Tibial nerve (tissue), 4 donors: ENCODE data around the gene SLC25A11. TPM values are rescaled to one million over a fixed set of nuclear protein-coding genes. Genes with fewer than 3 reads are reported as not detected.

Experiments
- DNase-seq, 2 donors: peaks; one replicate each; pipeline ENCODE4 v3.0.0-alpha.2; 2019; ENCODE audit warnings: low spot score in 2 of 2
- H3K27ac ChIP-seq, 4 donors: fragments of 200-600 bp; sonication (generic) in 3 of 4; one replicate each; pipeline ENCODE4 v1.5.1; 2017 to 2019; ENCODE audit warnings: mild to moderate bottlenecking in 1 of 4
- H3K27me3 ChIP-seq, 2 donors: fragments of 200-600 bp; sonication (generic) in 1 of 2; one replicate each; pipeline versions ENCODE4 v1.5.1 to v1.6.0; 2017 to 2019
- H3K36me3 ChIP-seq, 3 donors: fragments of 200-600 bp; sonication (generic); one replicate each; pipeline ENCODE4 v1.5.1; 2018 to 2019
- H3K4me1 ChIP-seq, 4 donors: fragments of 200-600 bp; sonication (generic) in 3 of 4; one replicate each; pipeline ENCODE4 v1.5.1; 2017 to 2019
- H3K4me3 ChIP-seq, 4 donors: fragments of 200-600 bp; sonication (generic) in 3 of 4; one replicate each; pipeline ENCODE4 v1.5.1; 2017 to 2019; ENCODE audit warnings: mild to moderate bottlenecking in 1 of 4, moderate library complexity in 1 of 4
- H3K9me3 ChIP-seq, 4 donors: fragments of 200-600 bp; sonication (generic) in 3 of 4; one replicate each; pipeline ENCODE4 v1.5.1; 2017 to 2019
- CTCF ChIP-seq, 5 experiments: fragments of 200-600 bp in 3 of 5; fragments of 450-650 bp in 2 of 5; sonication (generic) in 3 of 5; IDR thresholded peaks; one replicate each; pipeline ENCODE4 v1.5.1; 2016 to 2019; ENCODE audit warnings: antibody characterized with exemption in 5 of 5, mild to moderate bottlenecking in 3 of 5, moderate library complexity in 2 of 5
- EP300 ChIP-seq, 2 donors: sonication (generic); formaldehyde crosslinking; IDR thresholded peaks; one replicate each; pipeline ENCODE4 v1.6.1; 2017; ENCODE audit warnings: antibody characterized with exemption in 2 of 2, mild to moderate bottlenecking in 1 of 2
- POLR2A ChIP-seq, 2 donors: fragments of 450-650 bp; IDR thresholded peaks; one replicate each; pipeline ENCODE4 v1.6.1; 2017; ENCODE audit warnings: antibody characterized with exemption in 2 of 2, mild to moderate bottlenecking in 2 of 2, moderate library complexity in 2 of 2
- WGBS, 2 donors: methylation state at CpG; one replicate each; pipeline ENCODE4 v1.1.5; 2018; 5-methylcytosine and 5-hydroxymethylcytosine counted together
- total RNA-seq, 4 donors: library from RNA; depleted of rRNA; stranded (reverse); fragments of >200 nt; gene quantifications; one replicate each; pipeline ENCODE4 v1.1.0, GENCODE V29; 2016

Gene SLC25A11
- total RNA-seq, 4 donors from 2014 or later = 30.3 to 42.8 (median 32.3) TPM

- peaks cover 0 to 41% (median 22%) of the 10 kb centered on the region in 4 donors for H3K4me1 ChIP-seq
- peak overlapping the region in 2 of 4 donors; percentile 93 to 94 for H3K27ac ChIP-seq
- TF ChIP-seq POLR2A (IDR thresholded peaks at IDR 0.05) = no peak
- TF ChIP-seq EP300 (IDR thresholded peaks at IDR 0.05) = no peak
- no peak for TF ChIP-seq CTCF (IDR thresholded peaks at IDR 0.05)
- WGBS, 2 donors = 97% methylated on average over 15 of the region's 15 CpGs
- peaks cover 0 to 32% (median 0%) of the 10 kb centered on the region in 3 donors for H3K36me3 ChIP-seq
- no peak for DNase-seq
- peak overlapping the region in 1 of 4 donors; percentile 76 for H3K4me3 ChIP-seq
- no peaks in the 10 kb centered on the region for H3K9me3 ChIP-seq
- H3K27me3 ChIP-seq = no peaks in the 10 kb centered on the region
Measured at GRCh38 chr17:4965311-4965986, 25.6 kb upstream of the SLC25A11 start.

GRCh38 chr17:4960279-4960922 is 20.6 kb upstream of the SLC25A11 start:
- 82 to 84% methylated on average over 9 of the region's 9 CpGs for WGBS, 2 donors
- Histone ChIP-seq H3K4me3 (no peak overlapping the region), H3K27me3 (no peaks in the 10 kb centered on the region), H3K27ac (no peak overlapping the region), H3K4me1 (peaks cover 0 to 4% (median 0%) of the 10 kb centered on the region in 4 donors), H3K9me3 (no peaks in the 10 kb centered on the region), H3K36me3 (peaks cover 0 to 58% (median 0%) of the 10 kb centered on the region in 3 donors)
- no peak for DNase-seq
- no peak for TF ChIP-seq POLR2A (IDR thresholded peaks at IDR 0.05)
- TF ChIP-seq EP300 (IDR thresholded peaks at IDR 0.05) = no peak
- no peak for TF ChIP-seq CTCF (IDR thresholded peaks at IDR 0.05)

GRCh38 chr17:4959261-4959965 is 19.6 kb upstream of the SLC25A11 start:
- Histone ChIP-seq H3K27ac (no peak overlapping the region), H3K9me3 (no peaks in the 10 kb centered on the region), H3K36me3 (peaks cover 0 to 58% (median 0%) of the 10 kb centered on the region in 3 donors), H3K4me1 (no peaks in the 10 kb centered on the region), H3K27me3 (no peaks in the 10 kb centered on the region), H3K4me3 (no peak overlapping the region)
- DNase-seq = no peak
- TF ChIP-seq POLR2A (IDR thresholded peaks at IDR 0.05) = no peak
- TF ChIP-seq CTCF (IDR thresholded peaks at IDR 0.05) = no peak
- no peak for TF ChIP-seq EP300 (IDR thresholded peaks at IDR 0.05)
- WGBS, 2 donors = 77 to 79% methylated on average over 18 of the region's 18 CpGs

DNA sequence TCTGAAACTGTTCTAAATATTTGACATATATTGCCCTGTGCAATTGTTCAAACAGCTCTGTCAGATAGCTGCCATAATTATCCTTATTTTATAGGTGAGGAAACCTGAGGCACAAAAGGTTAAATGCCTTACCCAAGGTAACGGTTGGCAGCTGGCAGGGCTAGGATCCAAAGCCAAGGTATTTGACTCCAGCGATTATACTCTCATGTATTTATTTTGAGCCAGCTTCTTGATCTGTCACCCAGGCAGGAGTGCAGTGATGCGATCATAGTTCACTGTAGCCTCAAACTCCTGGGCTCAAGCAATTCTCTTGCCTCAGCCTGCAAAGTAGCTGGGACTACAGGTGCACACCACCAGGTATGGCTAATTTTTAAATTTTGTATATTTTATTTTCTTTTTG is 18.3 kb upstream of the SLC25A11 start:
- H3K36me3 ChIP-seq = peaks cover 0 to 58% (median 0%) of the 10 kb centered on the region in 3 donors
- no peak overlapping the region for H3K27ac ChIP-seq
- H3K9me3 ChIP-seq = no peaks in the 10 kb centered on the region
- whole genome bisulfite sequencing, 2 donors = 85 to 86% methylated on average over 3 of the region's 3 CpGs
- no peak overlapping the region for H3K4me3 ChIP-seq
- no peak for DNase-seq
- no peaks in the 10 kb centered on the region for H3K27me3 ChIP-seq
- no peaks in the 10 kb centered on the region for H3K4me1 ChIP-seq
- TF ChIP-seq CTCF (IDR thresholded peaks at IDR 0.05) = no peak
- TF ChIP-seq EP300 (IDR thresholded peaks at IDR 0.05) = no peak
- no peak for TF ChIP-seq POLR2A (IDR thresholded peaks at IDR 0.05)
